Peyer's patch (tissue), 4 donors: ENCODE results near the gene DCHS2.

Experiments
- CTCF ChIP-seq, 6 experiments: fragments of 450-650 bp in 4 of 6; fragments of 200-600 bp in 2 of 6; sonication (generic) in 1 of 6; IDR thresholded peaks; one replicate each; pipeline ENCODE4 v1.5.1; 2017 to 2019; ENCODE audit warnings: antibody characterized with exemption in 6 of 6, mild to moderate bottlenecking in 3 of 6, moderate library complexity in 1 of 6
- POLR2A ChIP-seq, 2 donors: fragments of 450-650 bp; IDR thresholded peaks; one replicate each; pipeline ENCODE4 v1.5.1; 2017; ENCODE audit warnings: antibody characterized with exemption in 2 of 2, mild to moderate bottlenecking in 2 of 2, moderate library complexity in 2 of 2

GRCh38 chr4:154344686-154345085 is 146.9 kb downstream of the DCHS2 start:
- no peak for TF ChIP-seq CTCF (IDR thresholded peaks at IDR 0.05)
- no peak for TF ChIP-seq POLR2A (IDR thresholded peaks at IDR 0.05)
